Psoas muscle (tissue), 8 donors: ENCODE results near the gene PKNOX2. TPM values are rescaled to one million over a fixed set of nuclear protein-coding genes. Genes with fewer than 3 reads are reported as not detected.

Source experiments
- ATAC-seq, 4 donors: fragments of 200-7000 bp; cut with Tn5 transposase; one replicate each; pipeline ENCODE4 v1.9.1; 2020; ENCODE audit warnings: moderate library complexity in 3 of 4, mild to moderate bottlenecking in 2 of 4
- DNase-seq, 2 donors: peaks; one replicate each; pipeline ENCODE4 v3.0.0-alpha.2; 2020
- H3K27ac ChIP-seq: fragments of 200-600 bp; one replicate; pipeline ENCODE4 v1.8.0; 2022
- H3K27me3 ChIP-seq, 3 donors: fragments of 200-600 bp in 1 of 3; one replicate each; pipeline versions ENCODE4 v1.6.1 to v1.8.0; 2013 to 2022; ENCODE audit warnings: low read length in 2 of 3, mild to moderate bottlenecking in 2 of 3, moderate library complexity in 1 of 3; ENCODE audit not compliant: insufficient read depth in 3 of 3
- H3K36me3 ChIP-seq, 2 donors: fragments of 200-600 bp in 1 of 2; one replicate each; pipeline versions ENCODE4 v1.6.1 to v1.8.0; 2013 to 2022; ENCODE audit warnings: low read depth in 1 of 2, mild to moderate bottlenecking in 1 of 2, moderate library complexity in 1 of 2; ENCODE audit not compliant: insufficient read depth in 1 of 2
- H3K4me1 ChIP-seq: fragments of 200-600 bp; one replicate; pipeline ENCODE4 v1.8.0; 2022
- H3K4me3 ChIP-seq: fragments of 200-600 bp; one replicate; pipeline ENCODE4 v1.8.0; 2022; ENCODE audit warnings: mild to moderate bottlenecking
- H3K9me3 ChIP-seq: fragments of 200-600 bp; one replicate; pipeline ENCODE4 v1.8.0; 2022
- WGBS, 3 donors: extraction: QIAGEN DNeasy Blood & Tissue Kit; methylation state at CpG; one replicate each; pipeline versions ENCODE4 v1.1.6 to v1.1.7; 2013; 5-methylcytosine and 5-hydroxymethylcytosine counted together
- intact Hi-C, 2 donors: fragments of 100-400 bp; cut with DNase I; formaldehyde crosslinking; loops; one replicate each; pipeline versions ENCODE4 v1.11.0 to v1.14.2; 2022
- polyA plus RNA-seq, 3 donors: library from polyadenylated mRNA; stranded (reverse); fragments of 200-250 nt; gene quantifications; one replicate each; pipeline ENCODE4 v1.2.3, GENCODE V29; 2013
- total RNA-seq, 4 donors: library from RNA; stranded (reverse); fragmentation: NEBNext Ultra II Directional in 2 of 4; extraction: Animal tissue kit (Norgen Biotek cat#: 25700) in 2 of 4; gene quantifications; one replicate each; pipeline versions ENCODE4 v1.2.1 to v1.2.4, GENCODE V29; 2021 to 2023
- TF ChIP-seq, protein P1 (sequence below): fragments of 200-600 bp; IDR thresholded peaks from one replicate; pipeline ENCODE4 v1.8.0; 2022; ENCODE audit warnings: antibody characterized with exemption
- donor health status: healthy with polysubstance abuse.
- donor health status: DM: no; HTN: no; CAD: no; lungs with moderate emphysema.
- donor health status: Bipolar disorder and iron deficiency.
- donor health status: healthy.
- donor health status: DM: yes; HTN: yes; CAD: no.
- donor health status: DM: no; HTN: no; CAD: no.
- donor health status: DM: no; HTN: no; CAD: no.
- donor health status: DM: yes; HTN: yes; CAD: no.

PKNOX2 gene
- total and polyA plus RNA-seq, 7 donors = 1.8 to 30.5 (median 14.5) TPM

DNA sequence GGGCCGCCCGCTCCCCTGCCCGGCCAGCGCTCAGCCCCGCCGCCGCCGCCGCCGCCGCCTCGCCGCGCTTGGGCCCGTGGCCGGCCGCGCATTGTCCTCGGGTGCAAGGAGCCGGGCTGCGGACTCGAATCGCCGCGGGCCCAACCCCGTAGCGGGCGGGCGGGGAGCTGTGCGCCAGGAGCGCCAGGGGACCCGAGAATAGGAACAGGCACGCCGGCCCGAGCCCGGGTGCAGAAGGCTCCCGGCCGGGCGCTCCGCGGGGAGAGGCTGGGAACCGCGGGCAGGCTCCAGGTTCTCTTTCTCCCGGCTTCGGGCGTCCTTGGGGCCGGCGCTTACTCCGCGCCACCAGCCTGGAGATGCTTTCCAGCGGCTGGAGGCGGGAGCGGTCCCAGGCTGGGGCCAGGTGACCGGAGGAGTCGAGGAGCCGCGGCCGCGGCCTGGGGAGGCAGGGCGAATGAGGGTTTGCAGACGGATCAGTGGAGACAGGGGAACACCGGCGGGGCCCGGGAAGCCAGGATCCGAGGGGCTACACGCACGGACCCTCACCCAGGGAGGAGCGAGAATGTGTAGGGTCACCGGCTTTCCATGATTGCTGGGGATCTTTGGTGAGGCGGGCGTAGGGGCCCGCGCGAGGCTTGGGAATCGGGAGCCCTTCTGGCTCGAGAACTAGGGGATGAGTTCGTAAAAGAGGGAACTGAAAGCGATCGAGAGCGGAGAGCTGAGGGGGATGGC lies 726 bp downstream of the PKNOX2 start:
- H3K27me3 ChIP-seq = no peaks in the 10 kb centered on the region
- peak overlapping the region; percentile 89 for H3K27ac ChIP-seq
- H3K4me1 ChIP-seq = peaks cover 40% of the 10 kb centered on the region
- ATAC-seq = peak; percentile 16 to 42 (median 27)
- no peaks in the 10 kb centered on the region for H3K36me3 ChIP-seq
- peak; percentile 49 to 72 for DNase-seq
- H3K4me3 ChIP-seq = peak overlapping the region; percentile 84
- 0% methylated on average over 60 to 80 of the region's 80 CpGs for WGBS, 3 donors
- intact Hi-C loops = loop anchor here (2.0 to 5.0 kb wide), 8 partner anchors 52 to 262 kb away; no protein-coding TSS in a partner anchor
- TF ChIP-seq, protein P1, sequence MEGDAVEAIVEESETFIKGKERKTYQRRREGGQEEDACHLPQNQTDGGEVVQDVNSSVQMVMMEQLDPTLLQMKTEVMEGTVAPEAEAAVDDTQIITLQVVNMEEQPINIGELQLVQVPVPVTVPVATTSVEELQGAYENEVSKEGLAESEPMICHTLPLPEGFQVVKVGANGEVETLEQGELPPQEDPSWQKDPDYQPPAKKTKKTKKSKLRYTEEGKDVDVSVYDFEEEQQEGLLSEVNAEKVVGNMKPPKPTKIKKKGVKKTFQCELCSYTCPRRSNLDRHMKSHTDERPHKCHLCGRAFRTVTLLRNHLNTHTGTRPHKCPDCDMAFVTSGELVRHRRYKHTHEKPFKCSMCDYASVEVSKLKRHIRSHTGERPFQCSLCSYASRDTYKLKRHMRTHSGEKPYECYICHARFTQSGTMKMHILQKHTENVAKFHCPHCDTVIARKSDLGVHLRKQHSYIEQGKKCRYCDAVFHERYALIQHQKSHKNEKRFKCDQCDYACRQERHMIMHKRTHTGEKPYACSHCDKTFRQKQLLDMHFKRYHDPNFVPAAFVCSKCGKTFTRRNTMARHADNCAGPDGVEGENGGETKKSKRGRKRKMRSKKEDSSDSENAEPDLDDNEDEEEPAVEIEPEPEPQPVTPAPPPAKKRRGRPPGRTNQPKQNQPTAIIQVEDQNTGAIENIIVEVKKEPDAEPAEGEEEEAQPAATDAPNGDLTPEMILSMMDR = no peak
- H3K9me3 ChIP-seq = no peaks in the 10 kb centered on the region

DNA sequence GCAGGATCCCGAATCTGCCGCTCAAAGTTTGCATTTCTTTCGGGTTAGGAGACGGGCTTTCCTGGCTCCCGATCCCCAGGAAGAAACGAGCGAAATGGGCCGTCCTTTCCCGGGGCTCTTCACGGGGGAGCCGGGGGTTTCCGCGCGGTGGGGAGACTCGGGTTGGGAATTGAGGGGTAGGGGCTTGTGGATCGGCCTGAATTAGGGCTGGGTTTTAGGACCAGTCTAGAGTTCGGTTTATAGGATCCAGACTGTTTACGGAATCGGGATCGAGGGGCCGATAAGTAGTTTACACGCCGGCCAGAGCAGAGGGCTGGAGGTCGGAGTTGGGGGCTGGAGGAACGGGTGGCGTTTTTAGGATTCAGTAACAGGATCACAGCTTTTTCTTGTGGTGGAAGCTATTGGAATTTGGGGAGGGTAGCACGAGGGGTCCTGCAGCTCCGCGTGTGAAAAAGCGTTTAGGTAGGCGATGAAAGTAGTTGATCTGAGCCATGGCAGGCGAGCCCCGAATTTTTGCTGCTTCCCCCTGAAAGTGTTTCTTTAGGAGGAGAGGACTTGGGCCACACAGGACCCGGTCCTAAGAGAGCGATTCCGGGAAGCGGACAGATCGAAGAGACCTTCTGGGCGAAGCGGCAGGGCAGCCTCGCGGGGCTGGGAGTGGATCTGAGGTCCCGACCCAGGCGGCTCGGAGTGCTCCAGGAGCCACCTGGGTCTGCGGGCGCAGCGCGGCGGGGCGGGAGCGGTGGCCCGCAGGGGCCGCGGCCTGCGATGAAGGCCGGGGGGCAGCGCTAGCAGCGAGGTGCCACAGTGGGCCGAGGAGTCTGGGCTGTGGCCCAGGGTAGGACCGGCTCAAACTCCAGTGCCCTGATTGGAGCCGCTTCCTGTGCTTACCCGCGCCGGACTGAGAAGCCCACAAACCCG lies 1.6 kb downstream of the PKNOX2 start:
- WGBS, 3 donors = 1% methylated on average over 60 to 66 of the region's 66 CpGs
- H3K27me3 ChIP-seq = no peaks in the 10 kb centered on the region
- H3K4me1 ChIP-seq = peaks cover 48% of the 10 kb centered on the region
- ATAC-seq (peak; percentile 23 to 39 (median 31)), DNase-seq (peak; percentile 54 to 74)
- peak overlapping the region; percentile 89 for H3K27ac ChIP-seq
- no peaks in the 10 kb centered on the region for H3K9me3 ChIP-seq
- intact Hi-C loops = loop anchor here (2.0 to 5.0 kb wide), 8 partner anchors 51 to 261 kb away; no protein-coding TSS in a partner anchor
- no peaks in the 10 kb centered on the region for H3K36me3 ChIP-seq
- peak overlapping the region; percentile 84 for H3K4me3 ChIP-seq
- TF ChIP-seq, protein P1 = no peak

DNA sequence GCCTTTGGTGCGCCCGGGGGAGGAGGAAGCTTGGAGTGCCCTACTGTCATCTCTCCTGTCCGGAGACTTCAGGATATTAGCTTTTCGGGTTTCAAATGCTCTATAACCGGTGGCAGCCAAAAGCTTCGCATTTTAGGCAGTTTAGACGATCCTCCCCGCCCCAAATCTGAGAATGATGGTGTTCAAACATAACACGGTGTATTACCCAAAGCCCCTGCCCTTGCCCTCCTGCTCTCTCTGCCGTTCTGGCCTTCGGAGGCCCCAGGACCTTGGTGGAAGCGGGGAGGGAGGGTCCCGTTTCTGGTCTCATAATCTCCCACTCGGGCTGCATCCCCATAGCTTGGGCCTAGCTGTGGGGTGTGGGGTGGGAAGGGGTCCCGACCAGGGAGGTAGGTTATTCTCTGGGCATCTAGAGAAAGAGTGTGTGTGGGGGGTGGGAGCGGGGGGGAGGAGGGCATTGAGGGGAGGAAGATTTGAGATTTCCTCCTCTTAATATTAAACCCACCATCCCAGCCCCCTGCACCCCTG lies 2.3 kb downstream of the PKNOX2 start:
- ATAC-seq (no peak), DNase-seq (no peak)
- 10 to 16% (median 13%) methylated on average over 15 to 16 of the region's 16 CpGs for WGBS, 3 donors
- H3K4me1 ChIP-seq = peaks cover 55% of the 10 kb centered on the region
- TF ChIP-seq, protein P1 = no peak
- H3K27me3 ChIP-seq = no peaks in the 10 kb centered on the region
- H3K36me3 ChIP-seq = no peaks in the 10 kb centered on the region
- H3K27ac ChIP-seq = peak overlapping the region; percentile 89
- no peaks in the 10 kb centered on the region for H3K9me3 ChIP-seq
- peak overlapping the region; percentile 84 for H3K4me3 ChIP-seq
- intact Hi-C loops = loop anchor here (5.0 kb wide), 4 partner anchors 50 to 260 kb away; no protein-coding TSS in a partner anchor

DNA sequence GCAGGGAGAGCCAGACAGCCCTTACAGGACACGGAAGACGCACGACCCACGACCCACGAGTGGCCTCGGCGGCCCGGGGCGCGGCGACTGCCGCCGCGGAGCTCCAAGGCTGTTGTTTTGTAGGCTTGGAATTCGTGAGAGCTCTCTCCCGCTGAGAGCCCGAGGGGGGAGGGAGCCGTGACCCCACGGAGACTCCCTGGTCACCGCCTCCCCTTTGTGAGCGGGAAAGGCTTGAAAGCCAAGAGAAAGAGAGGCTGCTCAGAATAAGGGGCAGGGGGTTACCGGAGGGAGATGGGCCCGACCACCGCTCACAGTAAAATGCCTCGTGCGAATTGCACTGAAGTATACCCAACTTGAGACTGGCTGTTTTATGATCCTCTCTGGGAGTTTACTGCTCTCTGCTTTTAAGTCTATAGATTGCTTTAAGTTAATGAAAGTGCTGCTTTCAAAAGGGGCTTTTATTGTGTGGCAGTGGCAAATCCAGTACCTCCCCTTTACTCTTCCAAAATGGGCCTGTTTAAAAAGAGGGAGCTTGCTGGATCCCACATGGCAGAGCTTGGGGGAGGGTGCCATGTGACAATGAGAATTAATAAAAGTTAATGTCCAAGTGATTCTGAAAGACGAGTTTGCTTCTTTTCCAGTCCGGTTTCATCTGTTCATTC lies 2.9 kb downstream of the PKNOX2 start:
- peak overlapping the region; percentile 89 for H3K27ac ChIP-seq
- DNase-seq = peak in 1 of 2 donors; percentile 71
- intact Hi-C loops = loop anchor here (5.0 kb wide), 4 partner anchors 50 to 260 kb away; no protein-coding TSS in a partner anchor
- H3K9me3 ChIP-seq = no peaks in the 10 kb centered on the region
- peaks cover 56% of the 10 kb centered on the region for H3K4me1 ChIP-seq
- TF ChIP-seq, protein P1 = no peak
- H3K4me3 ChIP-seq = peak overlapping the region; percentile 84
- ATAC-seq = peak in 2 of 4 donors; percentile 22 to 26
- WGBS, 3 donors = 12 to 31% (median 16%) methylated on average over 28 of the region's 28 CpGs
- H3K36me3 ChIP-seq = no peaks in the 10 kb centered on the region
- no peaks in the 10 kb centered on the region for H3K27me3 ChIP-seq
